Mesodermal cell (in vitro differentiated cells): ENCODE data around the gene AIFM1.

Source experiments
- H3K27ac ChIP-seq: 2 replicates; pipeline ENCODE4 v1.7.0; 2013; ENCODE audit warnings: mild to moderate bottlenecking, low read depth, low read length, moderate library complexity; ENCODE audit not compliant: severe bottlenecking
- H3K36me3 ChIP-seq: 2 replicates; pipeline ENCODE4 v1.7.1; 2013; ENCODE audit warnings: mild to moderate bottlenecking, low read length, moderate library complexity; ENCODE audit not compliant: control insufficient read depth, insufficient read depth
- H3K4me1 ChIP-seq: one replicate; pipeline ENCODE4 v1.7.1; 2013; ENCODE audit warnings: mild to moderate bottlenecking, low read length; ENCODE audit not compliant: insufficient read depth, control insufficient read depth, poor library complexity, severe bottlenecking
- H3K4me3 ChIP-seq: 2 replicates; pipeline ENCODE4 v1.7.0; 2013; ENCODE audit warnings: low read length, control low read depth, mild to moderate bottlenecking; ENCODE audit not compliant: insufficient read depth, poor library complexity, severe bottlenecking; ENCODE audit errors: extremely low read depth
- H3K9me3 ChIP-seq: 2 replicates; pipeline ENCODE4 v1.7.1; 2013; ENCODE audit warnings: mild to moderate bottlenecking, low read length, moderate library complexity; ENCODE audit not compliant: control insufficient read depth
- WGBS, 2 experiments: methylation state at CpG; one replicate each; pipeline ENCODE4 v1.1.5; 2013; ENCODE audit warnings: missing lambda C conversion rate in 2 of 2; ENCODE audit not compliant: insufficient coverage in 2 of 2; 5-methylcytosine and 5-hydroxymethylcytosine counted together

The AIFM1 gene

GRCh38 chrX:130170752-130171445, 5.3 kb upstream of the AIFM1 start:
- H3K4me3 ChIP-seq: peak overlapping the region; percentile 35
- peaks cover 7% of the 10 kb centered on the region for H3K4me1 ChIP-seq
- no peaks in the 10 kb centered on the region for H3K9me3 ChIP-seq
- no peak overlapping the region for H3K27ac ChIP-seq
- no peaks in the 10 kb centered on the region for H3K36me3 ChIP-seq
- WGBS, 2 experiments: 11% methylated on average over 4 of the region's 36 CpGs; no CpG with 5 or more reads in 1 of the 2 experiments

- H3K9me3 ChIP-seq: no peaks in the 10 kb centered on the region
- no peaks in the 10 kb centered on the region for H3K36me3 ChIP-seq
- H3K27ac ChIP-seq: no peak overlapping the region
- WGBS, 2 experiments: 83 to 89% methylated on average over 2 of the region's 4 CpGs
- peak overlapping the region; percentile 57 for H3K4me3 ChIP-seq
- H3K4me1 ChIP-seq: no peaks in the 10 kb centered on the region
These were observed 1.4 kb upstream of the AIFM1 start for GRCh38 chrX:130167040-130167439.

GRCh38 chrX:130166503-130166777, 799 bp upstream of the AIFM1 start:
- H3K36me3 ChIP-seq: no peaks in the 10 kb centered on the region
- H3K9me3 ChIP-seq: no peaks in the 10 kb centered on the region
- peak overlapping the region; percentile 57 for H3K4me3 ChIP-seq
- H3K4me1 ChIP-seq: no peaks in the 10 kb centered on the region
- no CpG with 5 or more reads among the region's 4 CpGs for WGBS, 2 experiments
- H3K27ac ChIP-seq: peak overlapping the region; percentile 90

- Histone ChIP-seq H3K4me1 (no peaks in the 10 kb centered on the region), H3K36me3 (no peaks in the 10 kb centered on the region), H3K4me3 (peak overlapping the region; percentile 57), H3K9me3 (no peaks in the 10 kb centered on the region), H3K27ac (peak overlapping the region; percentile 90)
- 0% methylated on average over 7 to 14 of the region's 32 CpGs for WGBS, 2 experiments
These were observed 399 bp downstream of the AIFM1 start for GRCh38 chrX:130165181-130165702.

GRCh38 chrX:130163398-130163797, 2.2 kb downstream of the AIFM1 start:
- Histone ChIP-seq H3K4me3 (no peak overlapping the region), H3K27ac (no peak overlapping the region), H3K36me3 (no peaks in the 10 kb centered on the region), H3K9me3 (no peaks in the 10 kb centered on the region), H3K4me1 (no peaks in the 10 kb centered on the region)
- WGBS, 2 experiments: no CpG with 5 or more reads among the region's 2 CpGs

GRCh38 chrX:130162094-130162735, 3.4 kb downstream of the AIFM1 start:
- Histone ChIP-seq H3K36me3 (no peaks in the 10 kb centered on the region), H3K9me3 (no peaks in the 10 kb centered on the region), H3K27ac (no peak overlapping the region), H3K4me1 (no peaks in the 10 kb centered on the region), H3K4me3 (no peak overlapping the region)
- 93% methylated on average over 2 to 3 of the region's 6 CpGs for WGBS, 2 experiments

- no peak overlapping the region for H3K4me3 ChIP-seq
- 80 to 100% methylated on average over 1 of the region's 4 CpGs for WGBS, 2 experiments
- no peaks in the 10 kb centered on the region for H3K9me3 ChIP-seq
- no peak overlapping the region for H3K27ac ChIP-seq
- H3K36me3 ChIP-seq: peaks cover 11% of the 10 kb centered on the region
- H3K4me1 ChIP-seq: no peaks in the 10 kb centered on the region
These were observed 5.9 kb downstream of the AIFM1 start for GRCh38 chrX:130159776-130160175.

- peaks cover 17% of the 10 kb centered on the region for H3K36me3 ChIP-seq
- 100% methylated on average over 1 of the region's 2 CpGs; no CpG with 5 or more reads in 1 of the 2 experiments for WGBS, 2 experiments
- H3K4me1 ChIP-seq: no peaks in the 10 kb centered on the region
- H3K27ac ChIP-seq: no peak overlapping the region
- no peak overlapping the region for H3K4me3 ChIP-seq
- H3K9me3 ChIP-seq: no peaks in the 10 kb centered on the region
These were observed 7.3 kb downstream of the AIFM1 start for GRCh38 chrX:130158311-130158710.

GRCh38 chrX:130155564-130155963, 10.1 kb downstream of the AIFM1 start:
- Histone ChIP-seq H3K27ac (no peak overlapping the region), H3K4me1 (no peaks in the 10 kb centered on the region), H3K9me3 (no peaks in the 10 kb centered on the region), H3K36me3 (peaks cover 17% of the 10 kb centered on the region), H3K4me3 (no peak overlapping the region)
- WGBS, 2 experiments: no CpG with 5 or more reads among the region's 2 CpGs

GRCh38 chrX:130147631-130148030, 18.0 kb downstream of the AIFM1 start:
- H3K27ac ChIP-seq: no peak overlapping the region
- no peaks in the 10 kb centered on the region for H3K4me1 ChIP-seq
- H3K9me3 ChIP-seq: no peaks in the 10 kb centered on the region
- H3K36me3 ChIP-seq: peaks cover 60% of the 10 kb centered on the region
- H3K4me3 ChIP-seq: no peak overlapping the region
- 85 to 100% methylated on average over 2 of the region's 5 CpGs for WGBS, 2 experiments

GRCh38 chrX:130145123-130145522, 20.5 kb downstream of the AIFM1 start:
- H3K36me3 ChIP-seq: peaks cover 73% of the 10 kb centered on the region
- WGBS, 2 experiments: no CpG with 5 or more reads among the region's 4 CpGs
- H3K9me3 ChIP-seq: no peaks in the 10 kb centered on the region

More at GRCh38 chrX:130145123-130145522, 20.5 kb downstream of the AIFM1 start:
- H3K27ac ChIP-seq: no peak overlapping the region
- peaks cover 1% of the 10 kb centered on the region for H3K4me1 ChIP-seq
- no peak overlapping the region for H3K4me3 ChIP-seq
